ENCODE results near the gene NR1H2.
A peak's percentile ranks its signal among the peaks of the same experiment; 100 is the strongest.
"Not testable (repeated sequence)": the region's sequence is repeated elsewhere in the genome, so short reads cannot be mapped to it uniquely, and the experiment has no call there.

NR1H2 gene

GRCh38 chr19:50347089-50347581 is 29.1 kb upstream of the NR1H2 start:
- DNase-seq, result not testable (repeated sequence)

- DNase-seq, result no peak
These were observed 26.8 kb upstream of the NR1H2 start for GRCh38 chr19:50349277-50350057.

GRCh38 chr19:50352242-50352641 is 24.0 kb upstream of the NR1H2 start:
- DNase-seq, result no peak

- DNase-seq, result not testable (repeated sequence)
These were observed 22.8 kb upstream of the NR1H2 start for GRCh38 chr19:50353487-50353880.

- DNase-seq, result no peak
These were observed 19.5 kb upstream of the NR1H2 start for GRCh38 chr19:50356691-50357177.

- DNase-seq, result peak in 13 of 14 donors; percentile 48 to 86 (median 74)
These were observed 18.8 kb upstream of the NR1H2 start for GRCh38 chr19:50357178-50358100.

GRCh38 chr19:50358483-50359327 is 17.6 kb upstream of the NR1H2 start:
- DNase-seq, result peak in 13 of 14 donors; percentile 6 to 84 (median 60)

- no peak for DNase-seq
These were observed 16.9 kb upstream of the NR1H2 start for GRCh38 chr19:50359328-50359818.

GRCh38 chr19:50361290-50362029 is 14.8 kb upstream of the NR1H2 start:
- no peak for DNase-seq

GRCh38 chr19:50362030-50362412 is 14.2 kb upstream of the NR1H2 start:
- DNase-seq, result no peak

- no peak for DNase-seq
These were observed 13.4 kb upstream of the NR1H2 start for GRCh38 chr19:50362656-50363424.

GRCh38 chr19:50365434-50366306 is 10.6 kb upstream of the NR1H2 start, which contains the start of gene NAPSA:
TSS of gene NAPSA (minus strand) at chr19:50365639. CDS start at chr19:50365621, 18 bp downstream.
- DNase-seq, result no peak

GRCh38 chr19:50368649-50369570 is 7.3 kb upstream of the NR1H2 start:
- DNase-seq, result peak; percentile 8 to 86 (median 74)

GRCh38 chr19:50371914-50372475 is 4.3 kb upstream of the NR1H2 start:
- DNase-seq, result no peak

- DNase-seq, result no peak
These were observed 799 bp downstream of the NR1H2 start for GRCh38 chr19:50377051-50377461.

GRCh38 chr19:50377517-50377916 is 1.3 kb downstream of the NR1H2 start:
- no peak for DNase-seq

GRCh38 chr19:50378169-50378862 is 2.1 kb downstream of the NR1H2 start:
- no peak for DNase-seq
